GM04504 (cell line): ENCODE measurements around the gene CTNNA3.
"Not testable (repeated sequence)": the region's sequence is repeated elsewhere in the genome, so short reads cannot be mapped to it uniquely, and the experiment has no call there.

ENCODE experiments used
- DNase-seq: peaks from one replicate; pipeline ENCODE4 v3.0.0-alpha.2; 2012; ENCODE audit warnings: low read depth

CTNNA3 gene

GRCh38 chr10:67602268-67602950, 93.6 kb downstream of the CTNNA3 start:
- DNase-seq: no peak

- DNase-seq: no peak
Measured at GRCh38 chr10:67599597-67599996, 96.4 kb downstream of the CTNNA3 start.

- DNase-seq: no peak
Measured at GRCh38 chr10:67596641-67597040, 99.4 kb downstream of the CTNNA3 start.

GRCh38 chr10:67587771-67588170, 108.2 kb downstream of the CTNNA3 start:
- no peak for DNase-seq

GRCh38 chr10:67575532-67575931, 120.5 kb downstream of the CTNNA3 start:
- no peak for DNase-seq

- DNase-seq: no peak
Measured at GRCh38 chr10:67573484-67573883, 122.5 kb downstream of the CTNNA3 start.

GRCh38 chr10:67571503-67571902, 124.5 kb downstream of the CTNNA3 start:
- DNase-seq: no peak

- DNase-seq: not testable (repeated sequence)
Measured at GRCh38 chr10:67558311-67558710, 137.7 kb downstream of the CTNNA3 start.

GRCh38 chr10:67553254-67553653, 142.7 kb downstream of the CTNNA3 start:
- DNase-seq: no peak

- no peak for DNase-seq
Measured at GRCh38 chr10:67550838-67551402, 145.1 kb downstream of the CTNNA3 start.

- DNase-seq: no peak
Measured at GRCh38 chr10:67550046-67550445, 145.9 kb downstream of the CTNNA3 start.

GRCh38 chr10:67549390-67549789, 146.6 kb downstream of the CTNNA3 start:
- DNase-seq: no peak

GRCh38 chr10:67541411-67541810, 154.6 kb downstream of the CTNNA3 start:
- DNase-seq: no peak

- no peak for DNase-seq
Measured at GRCh38 chr10:67539312-67539711, 156.7 kb downstream of the CTNNA3 start.

- DNase-seq: no peak
Measured at GRCh38 chr10:67537906-67538305, 158.1 kb downstream of the CTNNA3 start.

- no peak for DNase-seq
Measured at GRCh38 chr10:67533376-67533775, 162.6 kb downstream of the CTNNA3 start.

- DNase-seq: not testable (repeated sequence)
Measured at GRCh38 chr10:67530990-67531389, 165.0 kb downstream of the CTNNA3 start.

- no peak for DNase-seq
Measured at GRCh38 chr10:67527351-67527750, 168.6 kb downstream of the CTNNA3 start.

- DNase-seq: no peak
Measured at GRCh38 chr10:67521546-67521945, 174.4 kb downstream of the CTNNA3 start.

- peak; percentile 13 for DNase-seq
Measured at GRCh38 chr10:67520924-67521520, 175.0 kb downstream of the CTNNA3 start.

- no peak for DNase-seq
Measured at GRCh38 chr10:67519434-67519833, 176.6 kb downstream of the CTNNA3 start.

- no peak for DNase-seq
Measured at GRCh38 chr10:67518756-67519155, 177.2 kb downstream of the CTNNA3 start.

GRCh38 chr10:67518043-67518442, 178.0 kb downstream of the CTNNA3 start:
- no peak for DNase-seq

GRCh38 chr10:67506757-67507091, 189.3 kb downstream of the CTNNA3 start:
- DNase-seq: no peak
